GM23338 (cell line): ENCODE measurements around the gene OR13H1. TPM values are rescaled to one million over a fixed set of nuclear protein-coding genes. Genes with fewer than 3 reads are reported as not detected.

Source experiments
- ATAC-seq: fragments of 200-7000 bp; cut with Tn5 transposase; 3 replicates; pipeline ENCODE4 v1.9.1; 2020
- DNase-seq: peaks from one replicate; pipeline ENCODE4 v3.0.0-alpha.2; 2015; ENCODE audit warnings: low spot score
- H2AFZ ChIP-seq: fragments of 200-600 bp; sonication (generic); 2 replicates; pipeline ENCODE4 v1.8.0; 2016; ENCODE audit warnings: antibody characterized with exemption, mild to moderate bottlenecking, moderate library complexity
- H3F3A ChIP-seq: fragments of 200-600 bp; sonication (generic); replicated peaks from 2 replicates; pipeline ENCODE4 v1.8.0; 2017; ENCODE audit warnings: antibody characterized with exemption, mixed run types, low read depth
- H3K27ac ChIP-seq: fragments of 200-600 bp; sonication (generic); 2 replicates; pipeline ENCODE4 v1.6.1; 2016; ENCODE audit warnings: low read depth
- H3K27me3 ChIP-seq: fragments of 200-600 bp; sonication (generic); 2 replicates; pipeline ENCODE4 v1.8.0; 2016; ENCODE audit warnings: mild to moderate bottlenecking, mixed run types, moderate library complexity; ENCODE audit not compliant: insufficient read depth
- H3K36me3 ChIP-seq: fragments of 200-600 bp; sonication (generic); 2 replicates; pipeline ENCODE4 v1.8.0; 2016; ENCODE audit warnings: mild to moderate bottlenecking; ENCODE audit not compliant: insufficient read depth
- H3K4me1 ChIP-seq: fragments of 200-600 bp; sonication (generic); 2 replicates; pipeline ENCODE4 v1.8.0; 2016; ENCODE audit warnings: mild to moderate bottlenecking, moderate library complexity; ENCODE audit not compliant: insufficient read depth
- H3K4me2 ChIP-seq: fragments of 200-600 bp; sonication (generic); 2 replicates; pipeline ENCODE4 v1.7.1; 2017; ENCODE audit warnings: mixed run types
- H3K4me3 ChIP-seq: fragments of 200-600 bp; sonication (generic); 2 replicates; pipeline ENCODE4 v1.6.1; 2016; ENCODE audit warnings: mixed run types
- H3K79me2 ChIP-seq: fragments of 200-600 bp; sonication (generic); replicated peaks from 2 replicates; pipeline ENCODE4 v1.8.0; 2017; ENCODE audit warnings: mild to moderate bottlenecking; ENCODE audit not compliant: insufficient read depth
- H3K9me2 ChIP-seq: fragments of 200-600 bp; sonication (generic); 2 replicates; pipeline ENCODE4 v1.8.0; 2017; ENCODE audit not compliant: insufficient read depth
- H4K20me1 ChIP-seq: fragments of 200-600 bp; sonication (generic); replicated peaks from 2 replicates; pipeline ENCODE4 v1.8.0; 2017; ENCODE audit warnings: mild to moderate bottlenecking; ENCODE audit not compliant: insufficient read depth
- H3K27ac Mint-ChIP-seq: 2 replicates; pipeline ENCODE4 v1.8.0; 2020; ENCODE audit warnings: inconsistent platforms, mild to moderate bottlenecking, moderate library complexity, mixed read lengths
- H3K27me3 Mint-ChIP-seq: 3 replicates; pipeline ENCODE4 v1.8.0; 2022; ENCODE audit warnings: low read depth, mild to moderate bottlenecking, moderate library complexity, mixed read lengths, inconsistent platforms; ENCODE audit not compliant: insufficient read depth, poor library complexity
- H3K36me3 Mint-ChIP-seq: 3 replicates; pipeline ENCODE4 v1.8.0; 2021; ENCODE audit warnings: low read depth, mild to moderate bottlenecking, inconsistent platforms, moderate library complexity, mixed read lengths
- H3K4me1 Mint-ChIP-seq: 3 replicates; pipeline ENCODE4 v1.8.0; 2020; ENCODE audit warnings: mild to moderate bottlenecking, inconsistent platforms, mixed read lengths
- H3K4me3 Mint-ChIP-seq: 3 replicates; pipeline ENCODE4 v1.8.0; 2021; ENCODE audit warnings: moderate library complexity, mild to moderate bottlenecking, inconsistent platforms, mixed read lengths
- H3K9me3 Mint-ChIP-seq: 3 replicates; pipeline ENCODE4 v1.8.0; 2020; ENCODE audit warnings: moderate library complexity, mild to moderate bottlenecking, inconsistent platforms, mixed read lengths
- CREB1 ChIP-seq: fragments of 250-450 bp; sonication (Bioruptor Pico); IDR thresholded peaks from 2 replicates; pipeline ENCODE4 v1.5.0; 2020; ENCODE audit warnings: low read depth, mild to moderate bottlenecking, moderate library complexity
- EZH2 ChIP-seq: fragments of 200-600 bp; sonication (generic); IDR thresholded peaks from one replicate; pipeline ENCODE4 v1.8.0; 2017; ENCODE audit warnings: antibody characterized with exemption, mild to moderate bottlenecking, low read depth; ENCODE audit not compliant: unreplicated experiment
- EZH2phosphoT487 ChIP-seq: fragments of 200-600 bp; sonication (generic); IDR thresholded peaks from one replicate; pipeline ENCODE4 v1.8.1; 2018; ENCODE audit warnings: antibody characterized with exemption; ENCODE audit not compliant: unreplicated experiment
- JUNB ChIP-seq: IDR thresholded peaks from one replicate; pipeline ENCODE4 v1.6.1; 2016; ENCODE audit warnings: antibody characterized with exemption; ENCODE audit not compliant: unreplicated experiment
- NANOG ChIP-seq: IDR thresholded peaks from 2 replicates; pipeline ENCODE4 v1.6.1; 2016; ENCODE audit warnings: antibody characterized with exemption, borderline replicate concordance
- POLR2AphosphoS5 ChIP-seq: IDR thresholded peaks from 2 replicates; pipeline ENCODE4 v1.6.1; 2016; ENCODE audit warnings: antibody characterized with exemption, low read depth
- STAT1 ChIP-seq: IDR thresholded peaks from one replicate; pipeline ENCODE4 v1.6.1; 2016; ENCODE audit warnings: antibody characterized with exemption; ENCODE audit not compliant: unreplicated experiment
- ZNF114 ChIP-seq: fragments of 250-450 bp; sonication (Bioruptor Pico); IDR thresholded peaks from 2 replicates; pipeline ENCODE4 v1.5.0; 2020; ENCODE audit warnings: mild to moderate bottlenecking, moderate library complexity
- ZNF331 ChIP-seq: fragments of 250-450 bp; sonication (Bioruptor Pico); IDR thresholded peaks from 2 replicates; pipeline ENCODE4 v1.5.0; 2020; ENCODE audit warnings: low read depth, mild to moderate bottlenecking, moderate library complexity
- polyA plus RNA-seq: library from polyadenylated mRNA; unstranded; fragments of >200 nt; fragmentation: Nextera tagmentation; extraction: Ambion mirVana; gene quantifications from 2 replicates; pipeline ENCODE4 v1.2.1, GENCODE V29; 2016
- total RNA-seq: library from RNA; depleted of rRNA; stranded (reverse); fragments of >200 nt; shearing (Covaris generic); gene quantifications from 2 replicates; pipeline ENCODE4 v1.2.3, GENCODE V29; 2014
- TF ChIP-seq, protein P1 (sequence below): IDR thresholded peaks from 2 replicates; pipeline ENCODE4 v1.6.1; 2016; ENCODE audit warnings: antibody characterized with exemption
- TF ChIP-seq, protein P2 (sequence below): IDR thresholded peaks from one replicate; pipeline ENCODE4 v1.6.1; 2018; ENCODE audit warnings: antibody characterized with exemption; ENCODE audit not compliant: unreplicated experiment
- TF ChIP-seq, protein P3 (sequence below): fragments of 250-450 bp; sonication (Bioruptor Pico); IDR thresholded peaks from 2 replicates; pipeline ENCODE4 v1.5.0; 2020; ENCODE audit warnings: mild to moderate bottlenecking, moderate library complexity
- TF ChIP-seq, protein P4 (sequence below), 2 experiments: fragments of 200-600 bp in 1 of 2; sonication (generic) in 1 of 2; conservative IDR thresholded peaks; 2 replicates each; pipeline versions ENCODE4 v1.5.1 to v1.6.1; 2016 to 2017; ENCODE audit warnings: antibody characterized with exemption in 2 of 2, low read depth in 2 of 2, mild to moderate bottlenecking in 2 of 2, moderate library complexity in 1 of 2

Gene OR13H1
- total and polyA plus RNA-seq, 2 experiments from 2014 or later = not detected

DNA sequence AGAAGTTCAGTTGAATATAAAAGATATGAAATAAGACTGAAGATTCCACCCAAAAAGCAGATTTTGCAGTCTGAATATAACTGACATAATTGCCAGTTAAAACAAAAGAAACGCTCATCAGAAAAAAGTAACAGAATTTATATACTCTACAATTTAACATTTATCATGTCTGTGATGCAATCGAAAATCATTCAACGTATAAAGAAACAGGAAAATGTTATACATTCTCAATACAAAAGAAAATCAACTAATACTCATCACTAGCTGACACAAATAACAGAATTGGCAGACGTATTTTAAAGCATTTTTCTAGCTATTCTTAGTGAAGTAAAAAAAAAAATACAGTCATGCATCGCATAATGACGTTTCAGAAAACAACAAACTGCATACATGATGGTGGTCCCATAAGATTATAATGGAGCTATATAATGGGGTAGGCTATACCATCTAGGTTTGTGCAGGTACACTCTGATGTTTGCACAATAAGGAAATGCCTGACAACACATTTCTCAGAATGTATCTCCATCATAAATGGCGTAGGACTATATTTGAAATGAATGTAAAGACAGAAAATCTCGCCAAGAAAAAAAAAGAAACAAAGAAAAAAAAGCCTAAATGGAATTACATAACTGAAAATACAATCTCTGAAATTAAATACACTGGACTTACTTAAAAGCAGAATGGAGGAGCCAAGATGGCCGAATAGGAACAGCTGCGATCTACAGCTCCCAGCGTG is 34.3 kb downstream of the OR13H1 start:
- peaks cover 3% of the 10 kb centered on the region; the same call in 2 of the 3 replicates for H3K36me3 Mint-ChIP-seq
- no peak overlapping the region for H3K27ac ChIP-seq

More for the DNA sequence above, 34.3 kb downstream of the OR13H1 start:
- Mint-ChIP-seq H3K9me3 (no peaks in the 10 kb centered on the region; the same call in 2 of the 3 replicates), H3K27me3 (peaks cover 3% of the 10 kb centered on the region), H3K4me3 (peak overlapping the region; percentile 61), H3K27ac (no peak overlapping the region), H3K4me1 (peaks cover 12% of the 10 kb centered on the region)
- peaks cover 6% of the 10 kb centered on the region for H3K4me1 ChIP-seq
- H4K20me1 ChIP-seq = no peaks in the 10 kb centered on the region
- H3K79me2 ChIP-seq = peaks cover 41% of the 10 kb centered on the region
- H2AFZ ChIP-seq = no peak overlapping the region
- peak; percentile 7 for DNase-seq
- H3K36me3 ChIP-seq = no peaks in the 10 kb centered on the region
- TF ChIP-seq, protein P1, sequence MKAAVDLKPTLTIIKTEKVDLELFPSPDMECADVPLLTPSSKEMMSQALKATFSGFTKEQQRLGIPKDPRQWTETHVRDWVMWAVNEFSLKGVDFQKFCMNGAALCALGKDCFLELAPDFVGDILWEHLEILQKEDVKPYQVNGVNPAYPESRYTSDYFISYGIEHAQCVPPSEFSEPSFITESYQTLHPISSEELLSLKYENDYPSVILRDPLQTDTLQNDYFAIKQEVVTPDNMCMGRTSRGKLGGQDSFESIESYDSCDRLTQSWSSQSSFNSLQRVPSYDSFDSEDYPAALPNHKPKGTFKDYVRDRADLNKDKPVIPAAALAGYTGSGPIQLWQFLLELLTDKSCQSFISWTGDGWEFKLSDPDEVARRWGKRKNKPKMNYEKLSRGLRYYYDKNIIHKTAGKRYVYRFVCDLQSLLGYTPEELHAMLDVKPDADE = no peak
- TF ChIP-seq ZNF331 = no peak
- no peak for TF ChIP-seq NANOG
- TF ChIP-seq, protein P2, sequence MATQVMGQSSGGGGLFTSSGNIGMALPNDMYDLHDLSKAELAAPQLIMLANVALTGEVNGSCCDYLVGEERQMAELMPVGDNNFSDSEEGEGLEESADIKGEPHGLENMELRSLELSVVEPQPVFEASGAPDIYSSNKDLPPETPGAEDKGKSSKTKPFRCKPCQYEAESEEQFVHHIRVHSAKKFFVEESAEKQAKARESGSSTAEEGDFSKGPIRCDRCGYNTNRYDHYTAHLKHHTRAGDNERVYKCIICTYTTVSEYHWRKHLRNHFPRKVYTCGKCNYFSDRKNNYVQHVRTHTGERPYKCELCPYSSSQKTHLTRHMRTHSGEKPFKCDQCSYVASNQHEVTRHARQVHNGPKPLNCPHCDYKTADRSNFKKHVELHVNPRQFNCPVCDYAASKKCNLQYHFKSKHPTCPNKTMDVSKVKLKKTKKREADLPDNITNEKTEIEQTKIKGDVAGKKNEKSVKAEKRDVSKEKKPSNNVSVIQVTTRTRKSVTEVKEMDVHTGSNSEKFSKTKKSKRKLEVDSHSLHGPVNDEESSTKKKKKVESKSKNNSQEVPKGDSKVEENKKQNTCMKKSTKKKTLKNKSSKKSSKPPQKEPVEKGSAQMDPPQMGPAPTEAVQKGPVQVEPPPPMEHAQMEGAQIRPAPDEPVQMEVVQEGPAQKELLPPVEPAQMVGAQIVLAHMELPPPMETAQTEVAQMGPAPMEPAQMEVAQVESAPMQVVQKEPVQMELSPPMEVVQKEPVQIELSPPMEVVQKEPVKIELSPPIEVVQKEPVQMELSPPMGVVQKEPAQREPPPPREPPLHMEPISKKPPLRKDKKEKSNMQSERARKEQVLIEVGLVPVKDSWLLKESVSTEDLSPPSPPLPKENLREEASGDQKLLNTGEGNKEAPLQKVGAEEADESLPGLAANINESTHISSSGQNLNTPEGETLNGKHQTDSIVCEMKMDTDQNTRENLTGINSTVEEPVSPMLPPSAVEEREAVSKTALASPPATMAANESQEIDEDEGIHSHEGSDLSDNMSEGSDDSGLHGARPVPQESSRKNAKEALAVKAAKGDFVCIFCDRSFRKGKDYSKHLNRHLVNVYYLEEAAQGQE = no peak
- TF ChIP-seq STAT1 = no peak
- TF ChIP-seq JUNB = no peak
- TF ChIP-seq EZH2 = no peak
- TF ChIP-seq, protein P3, sequence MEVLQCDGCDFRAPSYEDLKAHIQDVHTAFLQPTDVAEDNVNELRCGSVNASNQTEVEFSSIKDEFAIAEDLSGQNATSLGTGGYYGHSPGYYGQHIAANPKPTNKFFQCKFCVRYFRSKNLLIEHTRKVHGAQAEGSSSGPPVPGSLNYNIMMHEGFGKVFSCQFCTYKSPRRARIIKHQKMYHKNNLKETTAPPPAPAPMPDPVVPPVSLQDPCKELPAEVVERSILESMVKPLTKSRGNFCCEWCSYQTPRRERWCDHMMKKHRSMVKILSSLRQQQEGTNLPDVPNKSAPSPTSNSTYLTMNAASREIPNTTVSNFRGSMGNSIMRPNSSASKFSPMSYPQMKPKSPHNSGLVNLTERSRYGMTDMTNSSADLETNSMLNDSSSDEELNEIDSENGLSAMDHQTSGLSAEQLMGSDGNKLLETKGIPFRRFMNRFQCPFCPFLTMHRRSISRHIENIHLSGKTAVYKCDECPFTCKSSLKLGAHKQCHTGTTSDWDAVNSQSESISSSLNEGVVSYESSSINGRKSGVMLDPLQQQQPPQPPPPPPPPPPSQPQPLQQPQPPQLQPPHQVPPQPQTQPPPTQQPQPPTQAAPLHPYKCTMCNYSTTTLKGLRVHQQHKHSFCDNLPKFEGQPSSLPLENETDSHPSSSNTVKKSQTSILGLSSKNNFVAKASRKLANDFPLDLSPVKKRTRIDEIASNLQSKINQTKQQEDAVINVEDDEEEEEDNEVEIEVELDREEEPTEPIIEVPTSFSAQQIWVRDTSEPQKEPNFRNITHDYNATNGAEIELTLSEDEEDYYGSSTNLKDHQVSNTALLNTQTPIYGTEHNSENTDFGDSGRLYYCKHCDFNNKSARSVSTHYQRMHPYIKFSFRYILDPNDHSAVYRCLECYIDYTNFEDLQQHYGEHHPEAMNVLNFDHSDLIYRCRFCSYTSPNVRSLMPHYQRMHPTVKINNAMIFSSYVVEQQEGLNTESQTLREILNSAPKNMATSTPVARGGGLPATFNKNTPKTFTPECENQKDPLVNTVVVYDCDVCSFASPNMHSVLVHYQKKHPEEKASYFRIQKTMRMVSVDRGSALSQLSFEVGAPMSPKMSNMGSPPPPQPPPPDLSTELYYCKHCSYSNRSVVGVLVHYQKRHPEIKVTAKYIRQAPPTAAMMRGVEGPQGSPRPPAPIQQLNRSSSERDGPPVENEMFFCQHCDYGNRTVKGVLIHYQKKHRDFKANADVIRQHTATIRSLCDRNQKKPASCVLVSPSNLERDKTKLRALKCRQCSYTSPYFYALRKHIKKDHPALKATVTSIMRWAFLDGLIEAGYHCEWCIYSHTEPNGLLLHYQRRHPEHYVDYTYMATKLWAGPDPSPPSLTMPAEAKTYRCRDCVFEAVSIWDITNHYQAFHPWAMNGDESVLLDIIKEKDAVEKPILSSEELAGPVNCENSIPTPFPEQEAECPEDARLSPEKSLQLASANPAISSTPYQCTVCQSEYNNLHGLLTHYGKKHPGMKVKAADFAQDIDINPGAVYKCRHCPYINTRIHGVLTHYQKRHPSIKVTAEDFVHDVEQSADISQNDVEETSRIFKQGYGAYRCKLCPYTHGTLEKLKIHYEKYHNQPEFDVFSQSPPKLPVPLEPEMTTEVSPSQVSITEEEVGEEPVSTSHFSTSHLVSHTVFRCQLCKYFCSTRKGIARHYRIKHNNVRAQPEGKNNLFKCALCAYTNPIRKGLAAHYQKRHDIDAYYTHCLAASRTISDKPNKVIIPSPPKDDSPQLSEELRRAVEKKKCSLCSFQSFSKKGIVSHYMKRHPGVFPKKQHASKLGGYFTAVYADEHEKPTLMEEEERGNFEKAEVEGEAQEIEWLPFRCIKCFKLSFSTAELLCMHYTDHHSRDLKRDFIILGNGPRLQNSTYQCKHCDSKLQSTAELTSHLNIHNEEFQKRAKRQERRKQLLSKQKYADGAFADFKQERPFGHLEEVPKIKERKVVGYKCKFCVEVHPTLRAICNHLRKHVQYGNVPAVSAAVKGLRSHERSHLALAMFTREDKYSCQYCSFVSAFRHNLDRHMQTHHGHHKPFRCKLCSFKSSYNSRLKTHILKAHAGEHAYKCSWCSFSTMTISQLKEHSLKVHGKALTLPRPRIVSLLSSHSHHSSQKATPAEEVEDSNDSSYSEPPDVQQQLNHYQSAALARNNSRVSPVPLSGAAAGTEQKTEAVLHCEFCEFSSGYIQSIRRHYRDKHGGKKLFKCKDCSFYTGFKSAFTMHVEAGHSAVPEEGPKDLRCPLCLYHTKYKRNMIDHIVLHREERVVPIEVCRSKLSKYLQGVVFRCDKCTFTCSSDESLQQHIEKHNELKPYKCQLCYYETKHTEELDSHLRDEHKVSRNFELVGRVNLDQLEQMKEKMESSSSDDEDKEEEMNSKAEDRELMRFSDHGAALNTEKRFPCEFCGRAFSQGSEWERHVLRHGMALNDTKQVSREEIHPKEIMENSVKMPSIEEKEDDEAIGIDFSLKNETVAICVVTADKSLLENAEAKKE (CRISPR knock-in tag) = no peak
- TF ChIP-seq CREB1 = no peak
- no peak for TF ChIP-seq ZNF114 (CRISPR knock-in tag)
- no peak for TF ChIP-seq POLR2AphosphoS5
- TF ChIP-seq, protein P4, sequence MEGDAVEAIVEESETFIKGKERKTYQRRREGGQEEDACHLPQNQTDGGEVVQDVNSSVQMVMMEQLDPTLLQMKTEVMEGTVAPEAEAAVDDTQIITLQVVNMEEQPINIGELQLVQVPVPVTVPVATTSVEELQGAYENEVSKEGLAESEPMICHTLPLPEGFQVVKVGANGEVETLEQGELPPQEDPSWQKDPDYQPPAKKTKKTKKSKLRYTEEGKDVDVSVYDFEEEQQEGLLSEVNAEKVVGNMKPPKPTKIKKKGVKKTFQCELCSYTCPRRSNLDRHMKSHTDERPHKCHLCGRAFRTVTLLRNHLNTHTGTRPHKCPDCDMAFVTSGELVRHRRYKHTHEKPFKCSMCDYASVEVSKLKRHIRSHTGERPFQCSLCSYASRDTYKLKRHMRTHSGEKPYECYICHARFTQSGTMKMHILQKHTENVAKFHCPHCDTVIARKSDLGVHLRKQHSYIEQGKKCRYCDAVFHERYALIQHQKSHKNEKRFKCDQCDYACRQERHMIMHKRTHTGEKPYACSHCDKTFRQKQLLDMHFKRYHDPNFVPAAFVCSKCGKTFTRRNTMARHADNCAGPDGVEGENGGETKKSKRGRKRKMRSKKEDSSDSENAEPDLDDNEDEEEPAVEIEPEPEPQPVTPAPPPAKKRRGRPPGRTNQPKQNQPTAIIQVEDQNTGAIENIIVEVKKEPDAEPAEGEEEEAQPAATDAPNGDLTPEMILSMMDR (conservative IDR thresholded peaks at IDR 0.05; ENCODE audit: low read depth in 2 of 2) = no peak
- TF ChIP-seq EZH2phosphoT487 = no peak
- H3K4me3 ChIP-seq = peak overlapping the region; percentile 56
- H3K4me2 ChIP-seq = peak overlapping the region; percentile 79
- H3K27me3 ChIP-seq = no peaks in the 10 kb centered on the region
- no peak for ATAC-seq
- H3F3A ChIP-seq = no peaks in the 10 kb centered on the region
- H3K9me2 ChIP-seq = no peaks in the 10 kb centered on the region
